IgD-negative memory B cell (primary cell): ENCODE results near the gene UTF1. TPM values are rescaled to one million over a fixed set of nuclear protein-coding genes. Genes with fewer than 3 reads are reported as not detected.

Source experiments
- H3K27ac Mint-ChIP-seq, 3 donors: one replicate each; pipeline ENCODE4 v1.8.0; 2020 to 2022; ENCODE audit warnings: mild to moderate bottlenecking in 3 of 3, mixed read lengths in 3 of 3, moderate library complexity in 1 of 3
- H3K27me3 Mint-ChIP-seq: one replicate; pipeline ENCODE4 v1.8.0; 2021; ENCODE audit warnings: mixed read lengths
- H3K36me3 Mint-ChIP-seq: one replicate; pipeline ENCODE4 v1.8.0; 2020; ENCODE audit warnings: mild to moderate bottlenecking, mixed read lengths
- H3K4me1 Mint-ChIP-seq, 3 donors: one replicate each; pipeline ENCODE4 v1.8.0; 2020 to 2022; ENCODE audit warnings: mixed read lengths in 3 of 3, mild to moderate bottlenecking in 1 of 3
- H3K4me3 Mint-ChIP-seq, 4 donors: one replicate each; pipeline ENCODE4 v1.8.0; 2020 to 2022; ENCODE audit warnings: mild to moderate bottlenecking in 4 of 4, mixed read lengths in 4 of 4, moderate library complexity in 3 of 4
- H3K9me3 Mint-ChIP-seq, 3 donors: one replicate each; pipeline ENCODE4 v1.8.0; 2020 to 2021; ENCODE audit warnings: mixed read lengths in 3 of 3, mild to moderate bottlenecking in 1 of 3
- polyA plus RNA-seq: library from polyadenylated mRNA; unstranded; fragments of 300-500 nt; fragmentation: Illumina TruSeq; gene quantifications from one replicate; pipeline ENCODE4 v1.2.3, GENCODE V29; 2021

The UTF1 gene
- polyA plus RNA-seq, 1 donor from 2014 or later: not detected

GRCh38 chr10:133274751-133275683, 45.0 kb downstream of the UTF1 start:
- Mint-ChIP-seq H3K9me3 (no peaks in the 10 kb centered on the region), H3K36me3 (no peaks in the 10 kb centered on the region), H3K27ac (peak overlapping the region; percentile 94 to 98 (median 98)), H3K27me3 (peaks cover 2% of the 10 kb centered on the region), H3K4me1 (peaks cover 17 to 24% (median 22%) of the 10 kb centered on the region in 3 donors), H3K4me3 (peak overlapping the region; percentile 89 to 97 (median 94))

GRCh38 chr10:133275684-133276092, 45.7 kb downstream of the UTF1 start:
- Mint-ChIP-seq H3K27me3 (peaks cover 2% of the 10 kb centered on the region), H3K36me3 (no peaks in the 10 kb centered on the region), H3K4me3 (peak overlapping the region; percentile 89 to 97 (median 94)), H3K4me1 (peaks cover 17 to 25% (median 22%) of the 10 kb centered on the region in 3 donors), H3K27ac (peak overlapping the region; percentile 94 to 98 (median 98)), H3K9me3 (no peaks in the 10 kb centered on the region)

- H3K27me3 Mint-ChIP-seq: peaks cover 2% of the 10 kb centered on the region
- H3K4me3 Mint-ChIP-seq: peak overlapping the region; percentile 89 to 97 (median 94)
- H3K27ac Mint-ChIP-seq: peak overlapping the region; percentile 94 to 98 (median 98)
- no peaks in the 10 kb centered on the region for H3K36me3 Mint-ChIP-seq
- H3K9me3 Mint-ChIP-seq: no peaks in the 10 kb centered on the region
- H3K4me1 Mint-ChIP-seq: peaks cover 17 to 25% (median 22%) of the 10 kb centered on the region in 3 donors
Observed at GRCh38 chr10:133276100-133276434, 46.0 kb downstream of the UTF1 start.

- peak within 1 kb of the TSS; percentile 89 to 97 (median 94) for H3K4me3 Mint-ChIP-seq
- H3K36me3 Mint-ChIP-seq: no peaks in the 10 kb centered on the region
- peaks cover 17 to 25% (median 22%) of the 10 kb centered on the region in 3 donors for H3K4me1 Mint-ChIP-seq
- H3K27me3 Mint-ChIP-seq: peaks cover 2% of the 10 kb centered on the region
- no peaks in the 10 kb centered on the region for H3K9me3 Mint-ChIP-seq
- peak within 1 kb of the TSS; percentile 98 for H3K27ac Mint-ChIP-seq
Observed at GRCh38 chr10:133276435-133277201, 46.6 kb downstream of the UTF1 start, which contains the start of gene ADAM8. TSS of gene ADAM8 (minus strand) at chr10:133276868. CDS start at chr10:133276817, 51 bp downstream.

GRCh38 chr10:133277277-133277992, 47.4 kb downstream of the UTF1 start:
- Mint-ChIP-seq H3K27ac (peak overlapping the region; percentile 89 to 98 (median 98)), H3K9me3 (no peaks in the 10 kb centered on the region), H3K4me1 (peaks cover 17 to 25% (median 22%) of the 10 kb centered on the region in 3 donors), H3K36me3 (no peaks in the 10 kb centered on the region), H3K27me3 (peaks cover 2% of the 10 kb centered on the region), H3K4me3 (peak overlapping the region; percentile 81 to 97 (median 92))

GRCh38 chr10:133277993-133278576, 48.1 kb downstream of the UTF1 start:
- Mint-ChIP-seq H3K36me3 (no peaks in the 10 kb centered on the region), H3K9me3 (no peaks in the 10 kb centered on the region), H3K27ac (peak overlapping the region; percentile 96 to 98 (median 98))

GRCh38 chr10:133278577-133279265, 48.7 kb downstream of the UTF1 start:
- peaks cover 17 to 25% (median 22%) of the 10 kb centered on the region in 3 donors for H3K4me1 Mint-ChIP-seq
- no peaks in the 10 kb centered on the region for H3K36me3 Mint-ChIP-seq
- peaks cover 2% of the 10 kb centered on the region for H3K27me3 Mint-ChIP-seq
- peak overlapping the region; percentile 81 to 92 (median 91) for H3K4me3 Mint-ChIP-seq
- H3K9me3 Mint-ChIP-seq: no peaks in the 10 kb centered on the region
- peak overlapping the region; percentile 96 to 98 (median 98) for H3K27ac Mint-ChIP-seq

More at GRCh38 chr10:133277993-133278576, 48.1 kb downstream of the UTF1 start:
- peak overlapping the region; percentile 81 to 92 (median 91) for H3K4me3 Mint-ChIP-seq
- H3K4me1 Mint-ChIP-seq: peaks cover 17 to 25% (median 22%) of the 10 kb centered on the region in 3 donors
- peaks cover 2% of the 10 kb centered on the region for H3K27me3 Mint-ChIP-seq

GRCh38 chr10:133279326-133280226, 49.6 kb downstream of the UTF1 start:
- peak overlapping the region; percentile 53 to 98 (median 98) for H3K27ac Mint-ChIP-seq
- peaks cover 2% of the 10 kb centered on the region for H3K27me3 Mint-ChIP-seq
- H3K36me3 Mint-ChIP-seq: no peaks in the 10 kb centered on the region
- no peaks in the 10 kb centered on the region for H3K9me3 Mint-ChIP-seq
- peak overlapping the region in 3 of 4 donors; percentile 45 to 91 (median 65) for H3K4me3 Mint-ChIP-seq
- peaks cover 17 to 25% (median 22%) of the 10 kb centered on the region in 3 donors for H3K4me1 Mint-ChIP-seq

- Mint-ChIP-seq H3K4me3 (no peak overlapping the region), H3K4me1 (peaks cover 17 to 22% (median 21%) of the 10 kb centered on the region in 3 donors), H3K9me3 (no peaks in the 10 kb centered on the region), H3K27ac (no peak overlapping the region), H3K36me3 (peaks cover under 1% of the 10 kb centered on the region), H3K27me3 (peaks cover 2% of the 10 kb centered on the region)
Observed at GRCh38 chr10:133280391-133281059, 50.5 kb downstream of the UTF1 start.

GRCh38 chr10:133281084-133281483, 51.1 kb downstream of the UTF1 start:
- no peak overlapping the region for H3K27ac Mint-ChIP-seq
- H3K4me3 Mint-ChIP-seq: no peak overlapping the region
- H3K9me3 Mint-ChIP-seq: no peaks in the 10 kb centered on the region
- H3K36me3 Mint-ChIP-seq: peaks cover 4% of the 10 kb centered on the region
- peaks cover 2% of the 10 kb centered on the region for H3K27me3 Mint-ChIP-seq
- H3K4me1 Mint-ChIP-seq: peaks cover 17 to 22% (median 21%) of the 10 kb centered on the region in 3 donors
